K562 (cell line): ENCODE measurements around the gene IGFBP7. TPM values are rescaled to one million over a fixed set of nuclear protein-coding genes. Genes with fewer than 3 reads are reported as not detected.

Source experiments
- ATAC-seq: fragments of 200-7000 bp; cut with Tn5 transposase; 3 replicates; pipeline ENCODE4 v1.9.1; 2020; ENCODE audit warnings: moderate library complexity
- BruUV-seq: library from RNA; stranded (reverse); fragments of 400-500 nt; replicated peaks from 2 replicates; lab custom pipeline; 2021; lab: Mats Ljungman, UMichigan
- CTCF ChIA-PET: fragments of 300-600 bp; formaldehyde crosslinking; extraction: SDS; loops from one replicate; lab custom pipeline; 2021; ENCODE audit warnings: low intra/inter-chr PET ratio; lab: Yijun Ruan, JAX
- POLR2A ChIA-PET: fragments of 300-600, 350-650 bp; sonication (Branson Sonifier 250); formaldehyde crosslinking; extraction: SDS; loops from one replicate; lab custom pipeline; 2021; ENCODE audit warnings: antibody characterized with exemption, inconsistent platforms; lab: Yijun Ruan, JAX
- DNase-seq, 4 experiments: peaks; one replicate each; pipeline versions ENCODE4 v3.0.0 to v3.0.0-alpha.2; 2011 to 2018; ENCODE audit warnings: low spot score in 3 of 4, mixed read lengths in 3 of 4; ENCODE audit errors: extremely low read depth in 1 of 4
- FAIRE-seq: peaks from 2 replicates; lab custom pipeline; 2011; peaks lifted over from hg19 to GRCh38; lab: Jason Lieb, UNC
- H2AFZ ChIP-seq: 2 replicates; pipeline ENCODE4 v1.6.0; 2011; ENCODE audit warnings: low read depth, low read length, control low read depth, inconsistent platforms
- H3K27ac ChIP-seq: fragments of 200-600 bp; 3 replicates; pipeline ENCODE4 v1.8.0; 2011; ENCODE audit warnings: low read depth, mild to moderate bottlenecking, control low read depth, inconsistent platforms, low read length, moderate library complexity, mixed read lengths; ENCODE audit errors: extremely low read depth
- H3K27me3 ChIP-seq, 2 experiments: fragments of 300-600 bp in 1 of 2; 2 replicates in 1 of 2; 3 replicates in 1 of 2; pipeline versions ENCODE4 v1.6.0 to v1.8.0; 2011; ENCODE audit warnings: inconsistent platforms in 2 of 2, low read length in 2 of 2, mild to moderate bottlenecking in 1 of 2, mixed read lengths in 1 of 2, moderate library complexity in 1 of 2; ENCODE audit not compliant: control insufficient read depth in 2 of 2, insufficient read depth in 2 of 2
- H3K36me3 ChIP-seq: fragments of 300-600 bp; 3 replicates; pipeline ENCODE4 v1.8.0; 2011; ENCODE audit warnings: mild to moderate bottlenecking, low read length, inconsistent platforms; ENCODE audit not compliant: control insufficient read depth, insufficient read depth
- H3K4me1 ChIP-seq, 2 experiments: fragments of 200-600 bp in 1 of 2; replicated peaks in 1 of 2; 2 replicates in 1 of 2; 3 replicates in 1 of 2; pipeline versions ENCODE4 v1.5.1 to v1.8.0; 2011; ENCODE audit warnings: inconsistent platforms in 2 of 2, low read length in 2 of 2, mild to moderate bottlenecking in 1 of 2, mixed read lengths in 1 of 2, moderate library complexity in 1 of 2; ENCODE audit not compliant: control insufficient read depth in 2 of 2, insufficient read depth in 2 of 2
- H3K4me2 ChIP-seq: 2 replicates; pipeline ENCODE4 v1.6.1; 2011; ENCODE audit warnings: low read length, control low read depth, inconsistent platforms, mixed read lengths; ENCODE audit not compliant: insufficient read depth
- H3K4me3 ChIP-seq: fragments of 200-600 bp; sonication (generic), shearing (Covaris generic); 2 replicates; pipeline ENCODE4 v1.5.1; 2016; ENCODE audit warnings: control low read depth, inconsistent platforms
- H3K79me2 ChIP-seq: fragments of 200-600 bp; 3 replicates; pipeline ENCODE4 v1.8.0; 2011; ENCODE audit warnings: low read length, inconsistent platforms; ENCODE audit not compliant: control insufficient read depth, insufficient read depth
- H3K9ac ChIP-seq, 2 experiments: 2 replicates each; pipeline versions ENCODE4 v1.6.0 to v1.6.1; 2011; ENCODE audit warnings: low read depth in 2 of 2, low read length in 2 of 2, control low read depth in 1 of 2, inconsistent platforms in 1 of 2, mild to moderate bottlenecking in 1 of 2, mixed read lengths in 1 of 2; ENCODE audit not compliant: insufficient read depth in 1 of 2
- H3K9me1 ChIP-seq: one replicate; pipeline ENCODE4 v1.6.0; 2011; ENCODE audit warnings: inconsistent platforms, mild to moderate bottlenecking, low read length, moderate library complexity; ENCODE audit not compliant: control insufficient read depth, insufficient read depth
- H3K9me3 ChIP-seq: replicated peaks from 2 replicates; pipeline ENCODE4 v1.5.1; 2011; ENCODE audit warnings: low read depth, low read length, inconsistent platforms; ENCODE audit not compliant: control insufficient read depth, insufficient read depth
- H4K20me1 ChIP-seq: replicated peaks from 2 replicates; pipeline ENCODE4 v1.6.1; 2011; ENCODE audit warnings: low read length, inconsistent platforms, mixed read lengths; ENCODE audit not compliant: control insufficient read depth, insufficient read depth
- ATF7 ChIP-seq: fragments of 450-650 bp; IDR thresholded peaks from 2 replicates; pipeline ENCODE4 v1.7.1; 2014; ENCODE audit warnings: mild to moderate bottlenecking, moderate library complexity
- BCL6 ChIP-seq: fragments of 250-450 bp; sonication (Bioruptor Pico); IDR thresholded peaks from 2 replicates; pipeline ENCODE4 v1.4.0; 2020
- HDAC6 ChIP-seq: IDR thresholded peaks from 2 replicates; pipeline ENCODE4 v1.6.1; 2012; ENCODE audit warnings: low read depth, mild to moderate bottlenecking, control low read depth, inconsistent platforms, low read length, moderate library complexity
- HNRNPL ChIP-seq: fragments of 200-400 bp; formaldehyde crosslinking; IDR thresholded peaks from 2 replicates; pipeline ENCODE4 v1.6.1; 2017; ENCODE audit warnings: low read depth, mild to moderate bottlenecking, low read length
- IFI16 ChIP-seq: fragments of 250-450 bp; sonication (Bioruptor Pico); IDR thresholded peaks from 2 replicates; pipeline ENCODE4 v2.1.2; 2022; ENCODE audit warnings: mild to moderate bottlenecking, inconsistent platforms
- NBN ChIP-seq: fragments of 450-650 bp; IDR thresholded peaks from 2 replicates; pipeline ENCODE4 v1.6.1; 2016; ENCODE audit warnings: low read depth, mild to moderate bottlenecking
- PCBP2 ChIP-seq: fragments of 200-400 bp; formaldehyde crosslinking; IDR thresholded peaks from 2 replicates; pipeline ENCODE4 v1.6.1; 2018; ENCODE audit warnings: low read length, low read depth, mild to moderate bottlenecking, moderate library complexity; ENCODE audit not compliant: poor library complexity, severe bottlenecking
- PHF21A ChIP-seq: fragments of 450-650 bp; IDR thresholded peaks from 2 replicates; pipeline ENCODE4 v1.6.1; 2017; ENCODE audit warnings: low read depth, borderline replicate concordance
- RBM25 ChIP-seq: fragments of 200-400 bp; formaldehyde crosslinking; IDR thresholded peaks from 2 replicates; pipeline ENCODE4 v1.6.1; 2018; ENCODE audit warnings: low read length, low read depth, moderate library complexity; ENCODE audit not compliant: severe bottlenecking
- ZFP30 ChIP-seq: fragments of 250-450 bp; sonication (Bioruptor Pico); IDR thresholded peaks from 2 replicates; pipeline ENCODE4 v1.8.0; 2022; ENCODE audit warnings: moderate library complexity, mild to moderate bottlenecking, inconsistent platforms, borderline replicate concordance
- ZKSCAN1 ChIP-seq: fragments of 150-350 bp; IDR thresholded peaks from 2 replicates; pipeline ENCODE4 v1.6.1; 2016; ENCODE audit warnings: low read depth, low read length
- ZNF75A ChIP-seq: fragments of 450-650 bp; formaldehyde crosslinking; IDR thresholded peaks from 2 replicates; pipeline ENCODE4 v1.4.0; 2020; ENCODE audit warnings: mild to moderate bottlenecking
- WGBS: fragments of 100-300 bp; shearing (Covaris generic); methylation state at CpG from one replicate; pipeline ENCODE4 v1.1.6; 2016; ENCODE audit warnings: low coverage, mixed read lengths; ENCODE audit not compliant: insufficient coverage; ENCODE audit errors: missing lambda C conversion rate; 5-methylcytosine and 5-hydroxymethylcytosine counted together
- in situ Hi-C: fragments of 300-500 bp; cut with MboI; formaldehyde crosslinking; loops from 4 replicates; pipeline ENCODE4 v1.15.0; 2018; ENCODE audit warnings: inconsistent platforms, mixed read lengths
- intact Hi-C: fragments of 100-400 bp; cut with micrococcal nuclease; formaldehyde crosslinking; loops from 2 replicates; pipeline ENCODE4 v1.14.2; 2022
- polyA plus RNA-seq, 8 experiments: library from polyadenylated mRNA; depleted of rRNA in 4 of 8; stranded (reverse) in 5 of 8; unstranded in 3 of 8; fragments of >200 nt; fragmentation: Nextera tagmentation in 2 of 8; fragmentation: Illumina TruSeq in 1 of 8; extraction: Ambion mirVana in 2 of 8; extraction: Trizol in 1 of 8; gene quantifications; 2 replicates each; pipeline versions ENCODE4 v1.2.1 to v1.2.3, GENCODE V29; 2011 to 2014; ENCODE audit warnings: inconsistent platforms in 1 of 8, missing spikeins in 1 of 8
- total RNA-seq, 7 experiments: library from RNA; depleted of rRNA in 6 of 7; stranded (reverse); fragments of >200 nt in 6 of 7; fragmentation: Illumina TruSeq in 2 of 7; extraction: Trizol in 2 of 7; gene quantifications; 2 replicates each; pipeline versions ENCODE4 v1.2.1 to v1.2.3, GENCODE V29; 2011 to 2021; ENCODE audit warnings: low replicate concordance in 1 of 7
- TF ChIP-seq, protein P1 (sequence below): fragments of 450-650 bp; formaldehyde crosslinking; IDR thresholded peaks from 2 replicates; pipeline ENCODE4 v1.4.0; 2022; ENCODE audit warnings: missing genetic modification characterization
- TF ChIP-seq, protein P2 (sequence below), 2 experiments: fragments of 450-650 bp; formaldehyde crosslinking in 1 of 2; IDR thresholded peaks; 2 replicates each; pipeline versions ENCODE4 v1.4.0 to v1.6.1; 2014 to 2020; ENCODE audit warnings: mild to moderate bottlenecking in 2 of 2, borderline replicate concordance in 1 of 2, low read depth in 1 of 2

Gene IGFBP7
- total and polyA plus RNA-seq, 9 of the 15 experiments (the other 6 are each of a cell fraction or from before 2014, with no cell fraction given) = 0.27 to 0.49 (median 0.29) TPM; not detected in 6

DNA sequence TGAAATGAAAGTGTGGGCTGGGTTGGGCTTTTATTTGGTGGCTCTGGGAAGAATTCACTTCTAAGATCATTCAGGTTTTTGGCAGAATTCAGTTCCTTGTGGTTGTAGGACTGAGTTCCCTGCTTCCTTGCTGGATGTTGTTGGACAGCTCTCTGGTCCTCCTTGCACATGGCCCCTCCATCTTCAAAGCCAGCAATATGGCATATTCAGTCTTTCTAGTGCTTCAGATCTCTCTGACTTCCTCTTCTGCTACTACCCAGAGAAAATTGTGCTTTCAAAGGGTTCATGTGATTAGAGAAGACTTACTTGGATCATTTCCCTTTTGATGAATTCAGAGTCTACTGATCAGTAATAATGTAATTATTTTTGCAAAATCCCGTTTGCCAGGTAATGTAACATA lies 12.8 kb upstream of the IGFBP7 start:
- ATAC-seq (no peak), FAIRE-seq (no peak), DNase-seq (no peak)
- Histone ChIP-seq H4K20me1 (no peaks in the 10 kb centered on the region), H3K27me3 (no peaks in the 10 kb centered on the region), H3K4me3 (no peak overlapping the region), H2AFZ (no peak overlapping the region), H3K79me2 (no peaks in the 10 kb centered on the region), H3K27ac (no peak overlapping the region), H3K4me2 (no peak overlapping the region), H3K9ac (no peak overlapping the region), H3K36me3 (no peaks in the 10 kb centered on the region), H3K9me1 (no peaks in the 10 kb centered on the region), H3K9me3 (no peaks in the 10 kb centered on the region), H3K4me1 (no peaks in the 10 kb centered on the region)
- POLR2A ChIA-PET = no interaction called here
- intact Hi-C loops (no loop called here), in situ Hi-C loops (no loop called here)
- WGBS = 0% methylated on average over 1 of the region's 1 CpG
- CTCF ChIA-PET = no interaction called here
- BruUV-seq = no TSS peak
- no peak for TF ChIP-seq ZKSCAN1
- no peak for TF ChIP-seq ZFP30 (CRISPR knock-in tag)
- TF ChIP-seq, protein P1, sequence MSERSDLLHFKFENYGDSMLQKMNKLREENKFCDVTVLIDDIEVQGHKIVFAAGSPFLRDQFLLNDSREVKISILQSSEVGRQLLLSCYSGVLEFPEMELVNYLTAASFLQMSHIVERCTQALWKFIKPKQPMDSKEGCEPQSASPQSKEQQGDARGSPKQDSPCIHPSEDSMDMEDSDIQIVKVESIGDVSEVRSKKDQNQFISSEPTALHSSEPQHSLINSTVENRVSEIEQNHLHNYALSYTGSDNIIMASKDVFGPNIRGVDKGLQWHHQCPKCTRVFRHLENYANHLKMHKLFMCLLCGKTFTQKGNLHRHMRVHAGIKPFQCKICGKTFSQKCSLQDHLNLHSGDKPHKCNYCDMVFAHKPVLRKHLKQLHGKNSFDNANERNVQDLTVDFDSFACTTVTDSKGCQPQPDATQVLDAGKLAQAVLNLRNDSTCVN (CRISPR knock-in tag) = no peak
- TF ChIP-seq IFI16 (CRISPR knock-in tag) = no peak
- no peak for TF ChIP-seq PCBP2
- no peak for TF ChIP-seq ZNF75A (CRISPR knock-in tag)
- TF ChIP-seq BCL6 (CRISPR knock-in tag) = no peak
- no peak for TF ChIP-seq HNRNPL
- TF ChIP-seq, protein P2, sequence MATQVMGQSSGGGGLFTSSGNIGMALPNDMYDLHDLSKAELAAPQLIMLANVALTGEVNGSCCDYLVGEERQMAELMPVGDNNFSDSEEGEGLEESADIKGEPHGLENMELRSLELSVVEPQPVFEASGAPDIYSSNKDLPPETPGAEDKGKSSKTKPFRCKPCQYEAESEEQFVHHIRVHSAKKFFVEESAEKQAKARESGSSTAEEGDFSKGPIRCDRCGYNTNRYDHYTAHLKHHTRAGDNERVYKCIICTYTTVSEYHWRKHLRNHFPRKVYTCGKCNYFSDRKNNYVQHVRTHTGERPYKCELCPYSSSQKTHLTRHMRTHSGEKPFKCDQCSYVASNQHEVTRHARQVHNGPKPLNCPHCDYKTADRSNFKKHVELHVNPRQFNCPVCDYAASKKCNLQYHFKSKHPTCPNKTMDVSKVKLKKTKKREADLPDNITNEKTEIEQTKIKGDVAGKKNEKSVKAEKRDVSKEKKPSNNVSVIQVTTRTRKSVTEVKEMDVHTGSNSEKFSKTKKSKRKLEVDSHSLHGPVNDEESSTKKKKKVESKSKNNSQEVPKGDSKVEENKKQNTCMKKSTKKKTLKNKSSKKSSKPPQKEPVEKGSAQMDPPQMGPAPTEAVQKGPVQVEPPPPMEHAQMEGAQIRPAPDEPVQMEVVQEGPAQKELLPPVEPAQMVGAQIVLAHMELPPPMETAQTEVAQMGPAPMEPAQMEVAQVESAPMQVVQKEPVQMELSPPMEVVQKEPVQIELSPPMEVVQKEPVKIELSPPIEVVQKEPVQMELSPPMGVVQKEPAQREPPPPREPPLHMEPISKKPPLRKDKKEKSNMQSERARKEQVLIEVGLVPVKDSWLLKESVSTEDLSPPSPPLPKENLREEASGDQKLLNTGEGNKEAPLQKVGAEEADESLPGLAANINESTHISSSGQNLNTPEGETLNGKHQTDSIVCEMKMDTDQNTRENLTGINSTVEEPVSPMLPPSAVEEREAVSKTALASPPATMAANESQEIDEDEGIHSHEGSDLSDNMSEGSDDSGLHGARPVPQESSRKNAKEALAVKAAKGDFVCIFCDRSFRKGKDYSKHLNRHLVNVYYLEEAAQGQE (IDR thresholded peaks at IDR 0.05; ENCODE audit: borderline replicate concordance) = no peak
- TF ChIP-seq, protein P2 (CRISPR knock-in tag; IDR thresholded peaks at IDR 0.05; ENCODE audit: low read depth) = no peak
- TF ChIP-seq HDAC6 = no peak
- no peak for TF ChIP-seq PHF21A
- no peak for TF ChIP-seq ATF7
- TF ChIP-seq RBM25 = no peak
- TF ChIP-seq NBN = no peak
